HG02840 (cell line): Measurements from ENCODE around the gene RPS6KA3.

Source experiments
- ATAC-seq: cut with Tn5 transposase; IDR thresholded peaks from one replicate; pipeline ENCODE4 v1.9.1; 2021; ENCODE audit warnings: mild to moderate bottlenecking, moderate library complexity, moderate number of reproducible peaks; ENCODE audit not compliant: unreplicated experiment, low FRiP score

RPS6KA3 gene

DNA sequence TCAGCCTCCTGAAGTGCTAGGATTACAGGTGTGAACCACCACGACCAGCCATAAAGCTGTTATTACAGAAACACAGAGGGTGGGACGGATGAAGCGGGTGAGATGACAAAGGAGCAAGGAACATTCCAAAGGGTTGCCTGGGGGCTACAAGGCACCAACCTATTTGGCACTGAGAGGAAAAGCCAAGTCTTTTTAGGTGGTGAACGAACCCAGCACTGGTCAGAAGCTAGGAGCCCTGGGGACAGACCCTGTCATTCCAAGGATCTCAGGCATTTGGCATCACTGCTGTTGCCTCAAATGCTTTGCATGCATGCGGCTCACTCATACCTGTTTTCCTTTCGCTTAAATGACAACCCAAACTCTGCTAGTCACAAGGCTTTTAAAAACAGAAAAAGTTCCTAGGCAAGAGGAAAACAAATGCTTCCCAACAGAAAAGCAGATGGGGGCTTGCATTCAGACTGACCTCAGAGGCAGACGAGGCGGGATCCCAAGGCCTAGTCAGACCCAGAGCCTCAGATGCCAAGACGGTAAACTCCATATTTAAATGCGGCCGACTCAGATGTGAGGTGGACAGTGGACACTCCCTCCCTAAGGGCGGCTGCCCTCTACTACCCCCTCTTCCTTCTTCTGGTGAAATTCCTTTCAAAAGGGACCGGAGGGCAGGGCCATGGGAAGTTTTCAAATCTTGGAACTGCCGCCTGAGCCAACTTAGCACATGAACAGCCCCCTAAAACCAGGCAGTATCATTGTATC, 154.5 kb downstream of the RPS6KA3 start:
- ATAC-seq: no peak

DNA sequence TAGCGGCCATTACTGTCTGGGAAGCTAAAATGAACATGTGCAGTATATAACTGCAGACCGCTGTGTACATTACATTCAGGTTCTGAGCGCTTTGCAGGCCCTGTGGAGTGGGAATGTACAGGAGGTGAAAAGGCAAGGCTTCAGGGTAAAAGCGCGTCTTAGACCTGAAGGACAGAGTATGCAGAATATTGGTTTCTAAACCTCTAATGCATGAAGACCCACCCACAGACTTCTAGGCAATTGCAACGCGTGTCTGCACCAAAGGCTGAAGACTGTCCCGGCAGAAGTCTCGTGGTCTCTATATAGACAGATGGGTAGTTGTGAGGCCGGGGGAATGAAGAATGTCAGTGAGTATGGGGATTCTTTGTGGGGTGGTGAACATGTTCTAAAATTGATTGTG, 155.4 kb downstream of the RPS6KA3 start:
- no peak for ATAC-seq

DNA sequence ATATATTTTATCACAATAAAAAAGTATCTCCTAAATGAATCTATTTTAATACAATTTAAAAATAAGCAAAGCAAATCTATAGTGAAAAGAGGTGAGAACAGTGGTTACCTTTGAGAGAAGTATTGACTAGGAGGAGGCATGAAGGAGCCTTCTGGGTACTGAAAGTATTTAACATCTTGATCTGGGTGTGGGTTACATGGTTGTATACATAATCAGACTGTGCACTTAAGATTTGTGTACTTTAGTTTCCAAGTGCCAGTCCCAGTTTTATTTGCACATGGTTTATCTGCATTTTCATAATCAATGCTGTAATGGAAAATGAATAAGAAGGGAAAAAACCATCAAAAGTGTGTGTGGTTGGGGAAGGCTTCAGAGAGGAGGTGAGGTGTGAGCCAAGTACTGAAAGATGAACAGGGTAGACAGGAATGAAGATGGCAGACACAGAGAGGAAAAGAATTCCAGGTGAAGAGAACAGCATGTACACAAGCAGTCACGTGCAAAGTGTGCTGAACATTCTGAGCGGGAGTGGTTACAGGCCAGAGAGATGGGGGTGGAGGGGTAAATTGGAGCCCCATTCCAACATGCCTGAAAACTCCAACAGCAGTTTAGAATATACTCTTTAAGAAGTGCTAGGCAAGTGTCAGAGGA, 164.7 kb downstream of the RPS6KA3 start:
- ATAC-seq: no peak
